ENCODE measurements around the gene CAMTA1.

DNA sequence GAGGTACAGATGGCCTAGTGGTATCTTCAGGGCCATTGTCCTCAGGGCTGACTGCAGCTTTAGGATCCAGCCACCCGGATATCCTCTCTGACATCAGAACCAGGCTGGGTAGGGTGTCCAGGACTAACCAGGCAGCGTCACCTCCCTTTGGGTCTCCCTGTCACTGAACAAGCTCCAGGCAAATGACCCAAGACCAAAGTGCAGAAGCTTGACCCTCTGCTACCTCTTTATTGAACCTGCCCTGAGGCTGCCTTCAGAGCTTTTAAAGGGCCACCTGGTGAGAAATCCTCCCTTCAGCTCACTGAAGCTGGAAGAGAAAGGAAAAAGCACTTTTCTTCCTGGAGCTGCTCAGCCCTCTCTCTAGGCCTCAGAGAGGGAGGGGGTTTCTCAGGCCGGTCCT lies 906.8 kb downstream of the CAMTA1 start:
- TF ChIP-seq, protein P1, sequence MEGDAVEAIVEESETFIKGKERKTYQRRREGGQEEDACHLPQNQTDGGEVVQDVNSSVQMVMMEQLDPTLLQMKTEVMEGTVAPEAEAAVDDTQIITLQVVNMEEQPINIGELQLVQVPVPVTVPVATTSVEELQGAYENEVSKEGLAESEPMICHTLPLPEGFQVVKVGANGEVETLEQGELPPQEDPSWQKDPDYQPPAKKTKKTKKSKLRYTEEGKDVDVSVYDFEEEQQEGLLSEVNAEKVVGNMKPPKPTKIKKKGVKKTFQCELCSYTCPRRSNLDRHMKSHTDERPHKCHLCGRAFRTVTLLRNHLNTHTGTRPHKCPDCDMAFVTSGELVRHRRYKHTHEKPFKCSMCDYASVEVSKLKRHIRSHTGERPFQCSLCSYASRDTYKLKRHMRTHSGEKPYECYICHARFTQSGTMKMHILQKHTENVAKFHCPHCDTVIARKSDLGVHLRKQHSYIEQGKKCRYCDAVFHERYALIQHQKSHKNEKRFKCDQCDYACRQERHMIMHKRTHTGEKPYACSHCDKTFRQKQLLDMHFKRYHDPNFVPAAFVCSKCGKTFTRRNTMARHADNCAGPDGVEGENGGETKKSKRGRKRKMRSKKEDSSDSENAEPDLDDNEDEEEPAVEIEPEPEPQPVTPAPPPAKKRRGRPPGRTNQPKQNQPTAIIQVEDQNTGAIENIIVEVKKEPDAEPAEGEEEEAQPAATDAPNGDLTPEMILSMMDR (IDR thresholded peaks at IDR 0.05) = no peak
- no peak for TF ChIP-seq POLR2AphosphoS5 (IDR thresholded peaks at IDR 0.05)
- TF ChIP-seq EP300 (IDR thresholded peaks at IDR 0.05) = no peak
- no peak for TF ChIP-seq POLR2A (IDR thresholded peaks at IDR 0.05)
